HG02870 (cell line): ENCODE measurements around the gene RAB6C.
"Not testable (repeated sequence)": the region's sequence is repeated elsewhere in the genome, so short reads cannot be mapped to it uniquely, and the experiment has no call there.

Experiments used
- ATAC-seq: cut with Tn5 transposase; IDR thresholded peaks from one replicate; pipeline ENCODE4 v1.9.1; 2021; ENCODE audit warnings: mild to moderate bottlenecking, moderate library complexity; ENCODE audit not compliant: unreplicated experiment

The RAB6C gene

DNA sequence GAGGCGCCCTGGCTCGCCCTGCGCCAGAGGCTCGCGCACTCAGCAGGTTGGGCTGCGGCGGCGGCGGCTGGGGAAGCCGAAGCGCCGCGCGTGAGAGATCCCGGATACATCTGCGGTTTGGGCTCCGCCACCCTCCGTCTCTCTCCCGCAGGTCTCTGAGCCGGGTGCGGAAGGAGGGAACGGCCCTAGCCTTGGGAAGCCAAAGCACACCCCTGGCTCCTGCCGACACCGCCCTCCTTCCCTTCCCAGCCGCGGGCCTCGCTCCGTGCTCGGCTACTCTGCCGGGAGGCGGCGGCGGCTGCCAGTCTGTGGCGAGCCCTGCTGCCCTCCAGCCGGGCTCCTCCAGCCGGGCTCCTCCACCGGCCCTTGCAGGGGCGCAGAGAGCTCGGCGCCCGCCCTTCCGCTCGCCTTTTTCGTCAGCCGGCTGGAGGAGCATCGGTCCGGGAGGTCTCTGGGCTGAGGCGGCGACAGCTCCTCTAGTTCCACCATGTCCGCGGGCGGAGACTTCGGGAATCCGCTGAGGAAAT is at the start of gene RAB6C:
RAB6C (plus strand) TSS at position 38 of the 527 bp plus-strand sequence; CDS start at position 488, 450 bp downstream.
- ATAC-seq, result not testable (repeated sequence)

DNA sequence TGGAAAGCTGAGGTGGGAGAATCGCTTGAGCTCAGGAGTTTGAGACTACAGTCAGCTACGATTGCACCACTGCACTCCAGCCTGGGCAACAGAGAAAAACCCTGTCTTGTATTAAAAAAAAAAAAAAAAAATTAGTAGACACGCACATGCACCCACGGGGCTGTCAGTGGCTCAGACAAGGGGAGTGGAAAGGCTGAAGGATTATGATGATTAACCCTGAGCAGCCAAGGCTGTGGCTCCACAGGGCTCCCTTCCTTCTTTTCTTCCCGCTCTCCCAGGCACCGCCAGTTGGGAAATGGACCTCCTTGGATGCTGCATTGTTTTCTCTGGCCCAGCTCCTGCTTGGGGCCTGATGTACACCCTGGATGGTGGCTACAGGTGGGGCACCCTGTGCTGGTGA is 49.0 kb upstream of the RAB6C start:
- no peak for ATAC-seq

DNA sequence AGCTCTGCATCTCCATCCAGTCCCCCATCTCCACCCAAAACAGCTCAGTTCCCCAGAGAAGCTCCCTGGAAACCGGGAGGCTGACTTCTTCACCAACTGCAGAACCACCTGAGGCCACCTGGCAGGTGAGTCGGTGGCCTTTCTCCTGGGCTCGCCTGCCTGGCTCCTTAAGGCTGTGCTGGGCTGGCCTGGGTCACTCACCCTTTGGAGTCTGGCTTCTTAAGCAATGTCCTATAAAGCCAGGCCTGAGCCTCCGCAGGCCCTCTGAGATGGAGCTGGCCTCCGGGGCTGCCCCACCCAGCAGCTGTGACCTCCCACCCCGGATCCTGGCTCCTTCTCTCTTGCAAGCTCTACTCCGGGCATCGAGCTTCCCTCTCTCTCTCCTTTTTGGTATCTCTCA is 46.1 kb upstream of the RAB6C start:
- not testable (repeated sequence) for ATAC-seq

DNA sequence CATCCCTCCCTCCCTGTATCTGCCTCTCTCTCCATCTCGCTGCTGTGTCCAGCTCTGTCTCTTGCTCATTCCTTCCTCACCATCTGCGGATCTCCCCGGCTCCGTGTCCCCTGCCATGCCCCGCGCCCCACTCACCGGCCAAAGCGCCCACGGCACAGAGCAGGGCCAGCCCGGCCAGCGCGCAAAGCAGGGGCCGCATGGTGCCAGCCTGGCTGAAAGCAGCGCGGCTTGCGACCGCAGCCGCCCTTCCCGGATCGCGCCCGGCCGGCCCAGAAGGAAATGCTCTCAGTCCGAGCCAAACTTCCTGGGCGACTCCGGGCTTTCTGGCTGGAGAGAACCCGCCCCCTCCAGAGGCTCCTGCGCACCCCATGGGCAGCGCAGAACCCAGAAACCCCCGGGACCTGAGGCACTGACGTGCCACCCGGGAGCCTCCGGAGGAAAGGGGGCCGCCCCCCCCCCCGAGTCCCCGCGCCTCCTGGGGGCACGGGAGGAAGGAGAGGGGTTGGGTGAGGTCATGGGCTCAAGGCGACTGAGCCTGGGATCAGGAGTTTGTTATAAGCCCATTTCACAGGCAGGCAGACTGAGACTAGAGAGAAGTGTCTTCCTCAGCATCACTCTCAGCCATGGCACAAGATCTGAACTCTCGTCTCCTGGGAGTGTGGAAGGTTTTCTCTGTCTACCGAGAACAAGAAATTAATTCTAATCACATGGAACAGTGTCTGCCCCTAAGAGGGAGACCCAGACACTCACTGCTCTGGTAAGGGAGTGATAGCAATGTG is 45.2 kb upstream of the RAB6C start:
- no peak for ATAC-seq

DNA sequence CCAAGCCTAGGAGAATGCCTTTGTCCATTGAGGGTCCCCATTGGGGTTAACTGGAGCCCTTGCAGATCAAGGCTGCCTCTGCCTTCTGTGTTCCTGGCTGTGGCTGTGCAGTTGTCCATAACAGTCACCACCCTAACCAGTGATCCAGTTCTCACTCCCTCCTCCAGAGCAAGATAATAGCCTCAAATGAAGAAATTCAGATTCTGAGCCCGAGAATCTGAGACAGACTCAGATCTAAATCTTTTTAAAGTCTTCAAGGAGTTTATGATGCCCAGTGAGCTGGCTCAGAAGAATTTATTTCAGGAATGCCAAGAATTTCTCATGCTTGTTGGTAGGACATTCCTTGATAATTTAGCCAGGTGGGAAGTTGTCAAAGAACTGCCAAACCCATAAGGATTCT is 44.3 kb upstream of the RAB6C start:
- ATAC-seq, result no peak

DNA sequence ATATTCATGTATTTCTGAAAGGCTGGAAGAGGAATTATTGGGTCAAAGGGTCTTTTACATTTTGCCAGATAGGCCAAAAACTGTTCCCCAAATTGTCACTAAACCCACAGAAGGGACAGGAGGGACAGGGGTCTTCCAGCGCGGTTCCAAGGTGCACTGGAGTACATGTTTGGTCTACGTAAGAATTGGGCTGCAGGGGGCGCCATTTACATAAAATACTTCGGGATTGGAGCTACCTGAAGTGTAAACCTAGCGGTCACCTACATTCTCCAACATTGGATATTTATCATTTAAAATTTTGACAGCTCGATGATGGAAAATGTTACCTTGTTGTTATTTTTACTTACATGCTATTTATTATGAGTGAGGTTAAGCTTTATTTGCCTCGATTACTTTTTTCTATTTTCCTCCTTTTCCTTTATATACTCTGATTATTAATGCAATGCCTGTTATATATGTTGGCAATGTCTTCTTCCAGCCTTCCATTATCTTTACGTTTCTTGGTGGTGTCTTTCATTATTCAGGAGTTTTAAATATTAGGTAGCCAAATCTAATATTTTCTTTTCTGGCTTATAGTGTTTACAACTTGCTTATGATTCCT is 43.0 kb upstream of the RAB6C start:
- no peak for ATAC-seq

DNA sequence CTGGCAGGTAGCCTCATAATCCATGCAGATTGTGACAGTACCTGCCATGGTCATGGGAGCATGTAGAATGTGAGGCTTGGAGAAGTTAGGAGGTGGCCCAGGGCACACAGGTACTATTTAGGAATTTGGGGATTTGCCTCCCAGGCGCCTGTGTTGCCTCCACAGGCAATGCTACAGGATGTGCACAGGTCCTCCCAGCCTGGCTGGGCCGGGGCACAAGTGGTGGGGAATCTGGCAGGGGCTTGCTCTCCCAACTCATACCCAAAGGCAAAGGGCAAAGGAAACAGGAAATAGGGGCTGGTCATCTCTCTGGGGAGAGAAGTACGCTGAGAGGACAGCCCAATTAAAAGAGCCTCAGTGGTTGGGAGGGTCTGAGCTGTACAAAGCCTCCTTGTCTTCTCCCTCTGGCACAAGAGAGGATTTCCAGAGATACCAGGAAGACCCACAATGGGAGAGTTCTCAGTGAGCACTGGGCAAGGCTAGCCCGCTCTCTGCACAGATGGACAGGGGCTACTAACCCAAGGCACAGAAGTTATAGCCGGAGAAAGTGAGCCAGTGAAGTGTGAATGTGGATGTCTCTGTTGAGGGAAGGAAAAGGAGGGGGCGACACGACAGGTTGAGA is 40.5 kb upstream of the RAB6C start:
- not testable (repeated sequence) for ATAC-seq

DNA sequence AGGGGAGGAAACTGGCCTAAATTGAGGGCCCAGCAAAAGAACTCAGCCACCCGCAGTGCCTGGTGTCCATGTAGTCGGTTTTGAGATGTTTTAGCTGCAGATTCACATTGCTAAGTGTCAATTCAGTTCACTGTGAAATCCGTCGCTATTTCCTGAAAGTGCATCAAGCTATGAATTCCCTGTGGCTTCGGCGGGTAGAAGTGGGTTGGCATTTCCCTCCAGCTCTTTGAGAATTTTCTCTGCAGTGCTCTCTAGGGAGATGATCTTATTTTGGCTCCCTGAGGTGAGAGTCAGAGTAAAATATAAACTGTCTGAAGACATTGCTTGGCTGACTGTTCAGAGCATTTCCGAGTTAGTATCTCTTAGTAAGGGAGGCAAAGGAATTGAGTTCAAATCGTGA is 36.0 kb upstream of the RAB6C start:
- not testable (repeated sequence) for ATAC-seq

DNA sequence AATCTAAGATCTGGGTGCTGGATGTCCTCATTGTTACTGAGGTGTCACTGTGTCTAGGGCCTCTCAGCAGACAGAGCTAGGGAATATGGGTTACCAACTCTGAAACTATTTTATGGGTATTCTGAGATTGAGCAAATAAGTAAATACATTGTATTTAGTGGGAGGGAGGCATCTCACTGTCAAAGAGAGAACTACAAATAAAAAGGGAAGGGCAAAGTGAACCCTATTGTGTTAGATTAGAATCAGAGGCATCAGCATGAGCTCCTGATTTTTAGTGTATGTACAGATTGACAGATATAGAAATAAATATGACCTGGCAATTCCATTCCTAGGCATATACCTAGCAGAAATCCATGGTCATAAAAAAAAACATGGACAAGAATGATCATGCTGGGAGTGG is 33.9 kb upstream of the RAB6C start:
- ATAC-seq, result no peak

DNA sequence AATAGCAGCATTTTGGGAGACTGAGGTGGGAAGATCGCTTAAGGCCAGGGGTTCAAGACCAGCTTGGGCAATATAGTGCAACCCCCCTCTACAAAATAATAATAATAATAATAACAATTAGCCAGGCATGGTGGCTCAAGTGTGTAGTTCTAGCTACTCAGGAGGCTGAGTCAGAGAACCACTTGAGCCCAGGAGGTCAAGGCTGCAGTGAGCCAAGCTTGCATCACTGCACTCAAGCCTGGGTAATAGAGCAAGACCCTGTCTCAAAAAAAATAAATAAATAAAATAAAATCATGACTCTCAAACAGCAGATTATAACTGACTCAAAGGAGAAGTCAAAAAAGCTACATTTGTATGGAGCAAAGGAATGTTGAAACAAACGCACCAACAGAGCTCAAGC is 31.8 kb upstream of the RAB6C start:
- not testable (repeated sequence) for ATAC-seq

DNA sequence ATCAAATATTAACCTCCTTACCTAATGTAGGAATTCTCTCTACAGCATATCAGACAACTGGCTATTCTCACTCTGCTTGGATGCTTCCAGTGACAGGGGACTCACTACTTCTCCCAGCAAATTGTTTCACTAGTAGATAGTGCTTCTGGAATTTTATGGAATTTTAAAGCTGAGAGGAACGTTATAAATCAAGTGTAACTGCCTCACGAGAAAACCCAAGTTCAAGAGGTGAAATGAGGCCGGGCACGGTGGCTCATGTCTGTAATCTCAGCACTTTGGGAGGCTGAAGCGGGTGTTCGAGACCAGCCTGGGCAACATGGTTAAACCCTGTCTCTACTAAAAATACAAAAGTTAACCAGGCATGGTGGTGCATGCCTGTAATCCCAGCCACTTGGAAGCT is 23.3 kb upstream of the RAB6C start:
- not testable (repeated sequence) for ATAC-seq

DNA sequence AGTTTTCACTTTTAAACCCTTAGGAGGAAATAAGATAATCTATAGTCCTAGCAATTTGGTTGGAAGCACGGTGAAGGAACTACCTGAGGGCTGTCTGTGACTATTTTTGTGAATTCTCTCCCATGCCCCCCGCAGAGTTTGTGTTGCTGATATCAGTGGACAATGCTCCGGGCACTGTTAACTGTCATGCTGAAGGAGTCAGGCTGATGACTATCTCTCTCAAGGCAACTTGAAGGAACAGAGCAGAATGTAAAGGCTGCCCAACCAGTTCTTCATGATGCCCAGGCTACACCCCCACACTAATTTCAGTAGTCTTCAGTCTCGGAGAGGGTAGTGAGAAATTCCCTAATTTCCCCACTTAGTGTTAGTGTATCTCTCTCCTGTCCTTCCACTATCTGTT is 21.6 kb upstream of the RAB6C start:
- no peak for ATAC-seq

DNA sequence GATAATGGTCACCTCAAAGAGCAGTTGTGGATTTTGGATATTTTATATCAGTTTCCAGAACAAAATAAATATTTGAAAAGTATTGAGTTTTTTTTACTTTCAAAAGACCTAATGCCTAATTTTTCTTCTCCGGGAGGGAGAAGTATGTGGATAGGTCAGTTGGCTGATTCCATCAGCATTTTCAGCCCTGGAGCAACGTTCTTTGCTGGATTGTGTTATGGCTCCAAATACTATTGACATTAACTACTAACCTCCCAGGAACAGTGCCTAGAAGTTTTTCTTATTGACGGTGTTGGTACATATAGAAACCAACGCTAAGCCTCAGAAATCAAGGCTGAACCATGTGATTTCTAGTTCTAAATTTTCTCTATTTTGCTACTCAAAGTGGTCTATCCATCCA is 20.7 kb upstream of the RAB6C start:
- not testable (repeated sequence) for ATAC-seq

DNA sequence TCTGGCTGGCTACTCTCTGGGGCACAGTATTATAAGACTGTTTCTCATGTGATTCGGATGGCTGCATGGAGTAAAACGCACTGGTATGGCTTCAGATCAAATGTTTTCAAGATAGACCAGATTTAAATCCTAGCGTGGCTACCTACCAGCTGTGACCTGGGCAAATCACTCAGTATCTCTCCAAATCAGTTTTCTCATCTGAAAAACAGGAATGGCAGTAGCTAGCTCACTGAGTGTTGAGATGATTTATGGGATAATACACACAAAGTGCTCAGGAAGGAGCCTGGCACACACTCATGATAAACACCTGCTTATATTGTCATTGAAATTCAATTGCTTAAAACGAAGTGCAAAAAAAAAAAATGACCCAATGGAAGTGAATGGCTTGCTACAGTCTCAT is 10.9 kb upstream of the RAB6C start:
- ATAC-seq, result not testable (repeated sequence)

DNA sequence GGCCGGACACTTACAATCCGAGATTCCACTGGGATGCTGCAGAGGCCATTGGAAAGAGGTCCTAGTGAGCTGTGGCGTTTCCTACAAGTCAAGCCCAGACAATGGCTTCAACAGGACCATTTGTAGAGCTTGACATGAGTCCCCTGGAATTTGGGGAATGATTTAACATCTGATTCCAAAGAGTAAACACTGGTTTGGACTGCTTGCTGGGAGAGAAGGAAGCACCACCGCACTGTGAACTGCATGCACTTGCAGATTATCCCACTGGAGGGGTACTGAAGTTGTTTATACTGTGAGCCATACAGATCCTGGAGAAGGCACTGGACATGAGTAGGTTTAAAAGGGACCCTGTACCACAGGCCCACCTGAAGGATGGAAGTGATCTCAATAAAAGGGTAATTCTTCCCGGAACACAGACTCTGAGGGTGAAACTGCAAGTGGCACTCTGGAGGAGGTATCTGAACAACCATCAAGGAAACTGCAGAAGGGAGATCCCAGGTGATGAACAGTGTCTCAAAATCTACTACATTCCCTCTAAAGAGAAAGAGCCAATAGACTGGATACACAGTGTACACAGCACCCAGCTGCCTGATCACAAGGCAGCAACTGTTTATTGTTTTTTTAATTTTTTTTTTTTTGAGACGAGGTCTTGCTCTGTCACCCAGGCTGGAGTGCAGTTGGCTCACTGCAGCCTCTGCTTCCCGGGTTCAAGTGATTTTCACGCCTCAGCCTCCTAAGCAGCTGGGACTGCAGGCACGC is 4.3 kb upstream of the RAB6C start:
- ATAC-seq, result no peak

DNA sequence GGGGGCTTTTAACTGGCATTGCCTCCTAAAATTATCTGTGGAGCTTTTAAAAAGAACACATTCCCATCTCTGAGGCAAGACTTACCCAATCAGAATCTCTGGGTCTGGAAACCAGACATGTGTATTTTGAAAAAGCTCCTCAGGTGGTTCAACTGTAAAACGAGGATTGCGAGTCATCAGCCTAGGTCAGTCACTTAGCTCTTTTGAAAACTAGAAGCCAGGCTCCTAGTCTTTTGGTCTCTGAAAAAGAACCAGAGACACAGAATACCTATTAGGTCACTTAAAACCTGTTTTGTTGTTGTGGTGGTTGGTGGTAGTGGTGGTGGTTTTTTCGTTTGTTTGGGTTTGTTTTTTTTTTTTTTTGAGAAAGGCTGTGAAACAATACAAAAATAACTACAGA is 2.5 kb upstream of the RAB6C start:
- not testable (repeated sequence) for ATAC-seq

DNA sequence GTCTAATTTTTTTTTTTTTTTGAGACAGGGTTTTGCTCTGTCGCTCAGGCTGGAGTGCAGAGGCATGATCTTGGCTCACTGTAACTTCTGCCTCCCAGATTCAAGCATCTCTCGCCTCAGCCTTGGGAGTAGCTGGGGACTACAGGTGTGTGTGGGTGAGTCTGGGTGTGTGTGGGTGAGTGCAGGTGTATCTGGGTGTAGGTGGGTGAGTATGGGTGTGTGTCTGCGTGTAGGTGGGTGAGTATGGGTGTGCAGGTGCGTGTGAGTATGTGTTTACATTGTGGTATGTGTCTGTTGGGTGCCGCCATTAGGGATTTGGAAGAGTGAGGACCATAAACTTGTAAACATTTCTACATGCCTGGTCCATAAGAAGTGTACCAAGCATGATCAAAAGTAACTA is 1.5 kb upstream of the RAB6C start:
- no peak for ATAC-seq

DNA sequence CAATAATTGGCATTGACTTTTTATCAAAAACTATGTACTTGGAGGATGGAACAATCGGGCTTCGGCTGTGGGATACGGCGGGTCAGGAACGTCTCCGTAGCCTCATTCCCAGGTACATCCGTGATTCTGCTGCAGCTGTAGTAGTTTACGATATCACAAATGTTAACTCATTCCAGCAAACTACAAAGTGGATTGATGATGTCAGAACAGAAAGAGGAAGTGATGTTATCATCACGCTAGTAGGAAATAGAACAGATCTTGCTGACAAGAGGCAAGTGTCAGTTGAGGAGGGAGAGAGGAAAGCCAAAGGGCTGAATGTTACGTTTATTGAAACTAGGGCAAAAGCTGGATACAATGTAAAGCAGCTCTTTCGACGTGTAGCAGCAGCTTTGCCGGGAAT is 780 bp downstream of the RAB6C start:
- ATAC-seq, result not testable (repeated sequence)

DNA sequence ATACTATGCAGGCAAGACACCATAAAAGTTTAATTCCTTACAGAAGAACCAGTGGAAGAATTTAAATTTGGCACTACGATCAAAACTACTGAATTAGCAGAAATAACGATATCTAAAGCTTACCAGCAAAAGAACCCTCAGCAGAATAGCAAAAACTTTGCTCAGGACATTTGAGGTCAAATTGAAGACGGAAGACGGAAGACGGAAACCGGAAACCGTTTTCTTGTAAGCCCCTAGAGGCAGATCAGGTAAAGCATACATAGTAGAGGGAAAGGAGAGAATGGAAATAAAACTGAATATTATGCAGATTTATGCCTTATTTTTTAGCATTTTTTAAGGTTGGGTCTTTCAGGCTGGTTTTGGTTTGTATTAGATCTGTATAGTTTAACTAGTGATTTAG is 2.2 kb downstream of the RAB6C start:
- not testable (repeated sequence) for ATAC-seq

DNA sequence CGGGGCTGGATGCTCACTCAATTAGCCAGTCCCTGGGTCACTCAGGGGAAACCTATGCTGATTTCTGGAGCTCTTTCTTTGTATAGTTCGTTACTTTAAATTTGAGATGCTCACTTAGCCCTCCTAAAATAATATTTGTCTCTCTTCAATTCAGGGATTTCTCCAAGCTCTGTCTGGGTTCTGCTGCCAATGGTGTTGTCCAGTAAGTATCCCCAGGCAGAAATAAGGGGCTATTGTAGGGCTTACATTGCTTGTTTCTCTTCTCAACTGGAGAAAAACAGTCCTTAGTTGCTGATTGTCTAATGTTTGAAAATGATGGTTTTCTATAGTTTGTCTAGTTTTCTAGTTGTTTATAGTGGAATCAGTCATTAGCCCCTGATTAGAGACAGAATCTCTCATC is 5.0 kb downstream of the RAB6C start:
- ATAC-seq, result no peak

DNA sequence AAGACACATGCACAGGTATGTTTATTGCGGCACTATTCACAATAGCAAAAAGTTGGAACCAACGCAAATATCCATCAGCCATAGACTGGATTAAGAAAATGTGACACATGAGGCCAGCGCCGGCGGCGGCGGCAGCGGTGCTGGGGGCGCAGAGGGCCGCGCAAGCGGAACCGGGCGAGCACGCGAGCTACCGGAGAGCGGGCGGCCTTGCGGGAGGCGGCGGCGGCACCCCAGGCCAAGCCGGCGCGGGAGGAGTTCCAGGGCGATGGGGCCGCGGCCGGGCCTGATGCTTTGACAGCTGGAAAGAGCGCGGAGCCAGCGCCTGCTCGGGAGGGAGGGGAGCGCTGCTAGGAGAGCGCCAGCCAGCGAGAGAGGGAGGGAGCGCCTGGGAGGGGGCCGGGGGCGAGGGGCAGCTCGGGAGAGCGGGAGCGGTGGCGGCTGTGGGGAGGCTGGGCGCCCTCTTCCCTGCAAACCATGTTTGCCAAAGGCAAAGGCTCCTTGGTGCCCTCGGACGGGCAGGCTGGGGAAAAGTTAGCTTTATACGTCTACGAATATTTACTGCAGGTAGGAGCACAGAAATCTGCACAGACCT is 13.0 kb downstream of the RAB6C start:
- not testable (repeated sequence) for ATAC-seq
